Activated CD4-positive, alpha-beta T cell treated with anti-CD3 and anti-CD28 coated beads for 36 hours (primary cell): ENCODE data around the gene FBXL19. TPM values are rescaled to one million over a fixed set of nuclear protein-coding genes. Genes with fewer than 3 reads are reported as not detected.

Experiments
- ATAC-seq: fragments of 200-7000 bp; cut with Tn5 transposase; one replicate; pipeline ENCODE4 v1.10.0; 2021; ENCODE audit warnings: mild to moderate bottlenecking, moderate library complexity
- CTCF ChIA-PET: fragments of 350-600 bp; sonication (Branson Sonifier 250); formaldehyde crosslinking; loops from one replicate; lab custom pipeline; 2021; ENCODE audit warnings: antibody characterized with exemption; lab: Charles Lee
- POLR2A ChIA-PET: fragments of 350-600 bp; sonication (Branson Sonifier 250); formaldehyde crosslinking; loops from one replicate; lab custom pipeline; 2021; ENCODE audit warnings: antibody characterized with exemption, inconsistent platforms; lab: Charles Lee
- DNase-seq: peaks from one replicate; pipeline ENCODE4 v3.0.0-alpha.2; 2020
- H3K27ac Mint-ChIP-seq: one replicate; pipeline ENCODE4 v1.8.0; 2021; ENCODE audit warnings: mixed read lengths
- H3K27me3 Mint-ChIP-seq: one replicate; pipeline ENCODE4 v1.8.0; 2021; ENCODE audit warnings: mixed read lengths
- H3K36me3 Mint-ChIP-seq: one replicate; pipeline ENCODE4 v1.8.0; 2021; ENCODE audit warnings: low read depth, mixed read lengths
- H3K4me1 Mint-ChIP-seq: one replicate; pipeline ENCODE4 v1.8.0; 2021; ENCODE audit warnings: mixed read lengths
- H3K4me3 Mint-ChIP-seq: one replicate; pipeline ENCODE4 v1.8.0; 2021; ENCODE audit warnings: mild to moderate bottlenecking, moderate library complexity, mixed read lengths
- H3K9me3 Mint-ChIP-seq: one replicate; pipeline ENCODE4 v1.8.0; 2021; ENCODE audit warnings: low read depth, mixed read lengths
- intact Hi-C, 2 experiments: fragments of 100-400 bp; cut with DNase I in 1 of 2; cut with micrococcal nuclease in 1 of 2; formaldehyde crosslinking; loops; one replicate each; pipeline versions ENCODE4 v1.14.2 to v1.15.1; 2022 to 2024; cut with DNase I, micrococcal nuclease
- total RNA-seq, 2 experiments: library from RNA; stranded (reverse); gene quantifications; one replicate each; pipeline ENCODE4 v1.2.3, GENCODE V29; 2021

The FBXL19 gene
- total RNA-seq, 2 experiments from 2014 or later: 23.7 to 31.4 TPM

DNA sequence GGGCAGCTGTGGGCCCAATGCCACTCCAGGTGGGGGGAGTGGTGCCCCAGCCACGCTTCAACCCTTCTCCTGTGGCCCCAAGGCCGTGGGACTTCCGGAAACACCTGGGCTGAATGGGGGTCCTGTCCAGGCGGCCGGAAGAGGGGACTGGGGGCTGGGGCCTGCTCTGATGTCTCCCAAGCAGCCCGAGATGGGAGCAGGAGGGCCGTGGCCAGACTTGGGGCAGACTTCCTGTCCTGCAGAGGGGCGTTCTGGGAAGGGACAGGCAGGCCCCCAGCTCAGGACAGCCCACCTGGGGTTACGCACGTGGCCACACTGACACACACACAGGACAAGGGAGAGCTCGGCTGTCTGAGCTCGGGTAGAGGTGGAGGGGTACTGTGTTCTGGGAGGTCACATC is 66.7 kb downstream of the FBXL19 start:
- ChIA-PET POLR2A (interaction anchor here (0.6 kb wide), 1 partner anchor 188 kb away, joined by 7 read pairs; no protein-coding TSS in a partner anchor), CTCF (no interaction called here)
- H3K36me3 Mint-ChIP-seq: peaks cover 3% of the 10 kb centered on the region
- H3K27ac Mint-ChIP-seq: no peak overlapping the region
- H3K4me1 Mint-ChIP-seq: peaks cover 7% of the 10 kb centered on the region
- DNase-seq (no peak), ATAC-seq (no peak)
- intact Hi-C loops: loop anchor here in 1 of 2 experiments (10.0 kb wide), 3 partner anchors 55 to 875 kb away; no protein-coding TSS in a partner anchor
- H3K9me3 Mint-ChIP-seq: no peaks in the 10 kb centered on the region
- H3K27me3 Mint-ChIP-seq: no peaks in the 10 kb centered on the region
- no peak overlapping the region for H3K4me3 Mint-ChIP-seq

- CTCF ChIA-PET: interaction anchor here (0.7 kb wide), 1 partner anchor 454 kb away, joined by 3 read pairs; no protein-coding TSS in a partner anchor
- H3K27me3 Mint-ChIP-seq: no peaks in the 10 kb centered on the region
- H3K4me1 Mint-ChIP-seq: peaks cover 8% of the 10 kb centered on the region
- H3K36me3 Mint-ChIP-seq: peaks cover 3% of the 10 kb centered on the region
- H3K27ac Mint-ChIP-seq: no peak overlapping the region
- DNase-seq (no peak), ATAC-seq (no peak)
- H3K9me3 Mint-ChIP-seq: no peaks in the 10 kb centered on the region
- intact Hi-C loops: loop anchor here in 1 of 2 experiments (10.0 kb wide), 3 partner anchors 54 to 874 kb away; no protein-coding TSS in a partner anchor
- POLR2A ChIA-PET: no interaction called here
- H3K4me3 Mint-ChIP-seq: no peak overlapping the region
Observed at GRCh38 chr16:30991052-30991451, 67.7 kb downstream of the FBXL19 start.

- Mint-ChIP-seq H3K4me3 (no peak overlapping the region), H3K36me3 (no peaks in the 10 kb centered on the region), H3K4me1 (peaks cover 16% of the 10 kb centered on the region), H3K9me3 (no peaks in the 10 kb centered on the region), H3K27me3 (peaks cover 3% of the 10 kb centered on the region), H3K27ac (no peak overlapping the region)
- ATAC-seq: no peak
- CTCF ChIA-PET: interaction anchor here (0.6 kb wide), 1 partner anchor 171 kb away, joined by 3 read pairs; no protein-coding TSS in a partner anchor
- DNase-seq: no peak
- intact Hi-C loops: loop anchor here in 1 of 2 experiments (10.0 kb wide), 3 partner anchors 52 to 872 kb away; no protein-coding TSS in a partner anchor
- POLR2A ChIA-PET: no interaction called here
Observed at GRCh38 chr16:30992276-30992780, 69.0 kb downstream of the FBXL19 start.

- H3K27ac Mint-ChIP-seq: no peak overlapping the region
- CTCF ChIA-PET: interaction anchor here (0.6 to 1.1 kb wide), 5 partner anchors 9 to 170 kb away, joined by 3 read pairs; no protein-coding TSS in a partner anchor
- intact Hi-C loops: loop anchor here in 1 of 2 experiments (10.0 kb wide), 3 partner anchors 52 to 872 kb away; no protein-coding TSS in a partner anchor
Observed at GRCh38 chr16:30992931-30993816, 69.8 kb downstream of the FBXL19 start.

DNA sequence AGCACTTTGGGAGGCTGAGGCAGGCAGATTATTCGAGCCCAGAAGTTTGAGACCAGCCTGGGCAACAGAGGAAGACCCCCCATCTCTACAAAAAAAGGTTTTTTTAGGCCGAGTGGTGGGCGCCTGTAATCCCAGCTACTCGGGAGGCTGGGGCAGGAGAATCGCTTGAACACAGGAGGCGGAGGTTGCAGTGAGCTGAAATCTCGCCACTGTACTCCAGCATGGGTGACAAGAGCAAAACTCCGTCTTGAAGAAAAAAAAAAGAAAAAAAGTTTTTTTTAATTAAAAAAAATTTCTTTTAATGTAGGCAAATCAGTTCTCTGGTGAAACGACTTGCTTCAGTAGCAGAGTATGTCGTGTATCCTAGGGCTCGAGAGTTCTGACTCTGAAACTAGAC is 72.6 kb downstream of the FBXL19 start:
- Mint-ChIP-seq H3K4me1 (peaks cover 16% of the 10 kb centered on the region), H3K9me3 (no peaks in the 10 kb centered on the region), H3K27me3 (peaks cover 3% of the 10 kb centered on the region), H3K36me3 (no peaks in the 10 kb centered on the region), H3K4me3 (peak overlapping the region; percentile 72), H3K27ac (no peak overlapping the region)
- CTCF ChIA-PET: interaction anchor here (0.6 kb wide), 1 partner anchor 906 kb away, joined by 3 read pairs; no protein-coding TSS in a partner anchor
- intact Hi-C loops: loop anchor here (2.0 to 10.0 kb wide), 5 partner anchors 49 to 869 kb away; partner anchors contain the start of gene FBXL19 (in 1 of the 2)
- ATAC-seq (no peak), DNase-seq (no peak)
- POLR2A ChIA-PET: no interaction called here

More at GRCh38 chr16:30992931-30993816, 69.8 kb downstream of the FBXL19 start:
- Mint-ChIP-seq H3K36me3 (no peaks in the 10 kb centered on the region), H3K4me1 (peaks cover 16% of the 10 kb centered on the region), H3K4me3 (no peak overlapping the region), H3K27me3 (peaks cover 3% of the 10 kb centered on the region), H3K9me3 (no peaks in the 10 kb centered on the region)
- ATAC-seq (no peak), DNase-seq (no peak)
- POLR2A ChIA-PET: interaction anchor here (0.6 kb wide), 2 partner anchors 186 to 274 kb away, joined by 3 read pairs; partner anchors contain the start of gene FUS

DNA sequence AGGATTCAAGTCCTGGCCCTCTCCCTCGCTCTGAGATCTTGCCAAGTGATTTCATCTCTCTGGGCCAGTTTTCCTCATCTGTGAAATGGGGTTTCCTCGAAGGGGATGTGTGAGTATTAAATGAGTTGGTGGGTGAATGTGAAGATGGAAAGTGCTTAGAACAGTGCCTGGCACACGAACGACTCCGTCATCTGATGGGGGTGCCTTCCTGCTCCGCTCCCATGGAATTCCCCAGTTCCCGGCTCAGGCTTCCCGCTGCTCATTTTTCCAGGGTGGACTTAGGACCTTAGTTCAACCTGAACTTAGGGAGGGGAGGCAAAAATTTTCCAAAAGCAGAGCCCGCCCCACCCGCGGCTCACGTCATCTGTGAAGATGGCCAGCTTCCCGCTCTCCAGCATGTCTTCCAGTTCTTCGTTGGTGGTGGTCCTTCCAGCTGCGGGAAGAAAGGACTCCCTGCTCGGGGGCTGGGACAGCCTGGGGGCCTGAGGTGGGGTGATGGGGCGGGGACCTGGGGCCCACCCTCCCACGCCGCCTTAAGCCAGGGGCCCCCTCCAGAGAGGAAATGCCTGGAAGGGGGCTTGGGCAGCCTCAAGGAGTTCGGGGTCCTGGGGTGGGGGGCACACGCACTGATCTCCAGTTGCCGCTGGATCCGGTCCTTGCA is 73.1 kb downstream of the FBXL19 start:
- CTCF ChIA-PET: interaction anchor here (0.6 kb wide), 1 partner anchor 907 kb away, joined by 3 read pairs; no protein-coding TSS in a partner anchor
- Mint-ChIP-seq H3K36me3 (no peaks in the 10 kb centered on the region), H3K4me1 (peaks cover 16% of the 10 kb centered on the region), H3K9me3 (no peaks in the 10 kb centered on the region), H3K4me3 (peak overlapping the region; percentile 72), H3K27me3 (peaks cover 3% of the 10 kb centered on the region), H3K27ac (no peak overlapping the region)
- no peak for ATAC-seq
- POLR2A ChIA-PET: interaction anchor here (0.8 kb wide), 1 partner anchor 76 kb away, joined by 3 read pairs; no protein-coding TSS in a partner anchor
- intact Hi-C loops: loop anchor here (2.0 to 10.0 kb wide), 5 partner anchors 48 to 868 kb away; partner anchors contain the start of gene FBXL19 (in 1 of the 2)
- DNase-seq: no peak

GRCh38 chr16:30996985-30997724 is 73.8 kb downstream of the FBXL19 start:
- intact Hi-C loops: loop anchor here (1.0 to 10.0 kb wide), 13 partner anchors 36 to 868 kb away; partner anchors contain the start of genes ARMC5 (in 1 of the 2), FBXL19 (in 1 of the 2), KAT8 (in 1 of the 2) and SETD1A (in 1 of the 2)
- ATAC-seq: peak; percentile 95
- ChIA-PET POLR2A (interaction anchor here (0.8 kb wide), 1 partner anchor 76 kb away, joined by 3 read pairs; no protein-coding TSS in a partner anchor), CTCF (interaction anchor here (0.6 kb wide), 1 partner anchor 53 kb away, joined by 3 read pairs; no protein-coding TSS in a partner anchor)
- H3K27me3 Mint-ChIP-seq: peaks cover 3% of the 10 kb centered on the region
- H3K9me3 Mint-ChIP-seq: no peaks in the 10 kb centered on the region
- H3K4me3 Mint-ChIP-seq: peak overlapping the region; percentile 72
- H3K27ac Mint-ChIP-seq: no peak overlapping the region
- H3K4me1 Mint-ChIP-seq: peaks cover 16% of the 10 kb centered on the region
- no peaks in the 10 kb centered on the region for H3K36me3 Mint-ChIP-seq
- peak; percentile 94 for DNase-seq

DNA sequence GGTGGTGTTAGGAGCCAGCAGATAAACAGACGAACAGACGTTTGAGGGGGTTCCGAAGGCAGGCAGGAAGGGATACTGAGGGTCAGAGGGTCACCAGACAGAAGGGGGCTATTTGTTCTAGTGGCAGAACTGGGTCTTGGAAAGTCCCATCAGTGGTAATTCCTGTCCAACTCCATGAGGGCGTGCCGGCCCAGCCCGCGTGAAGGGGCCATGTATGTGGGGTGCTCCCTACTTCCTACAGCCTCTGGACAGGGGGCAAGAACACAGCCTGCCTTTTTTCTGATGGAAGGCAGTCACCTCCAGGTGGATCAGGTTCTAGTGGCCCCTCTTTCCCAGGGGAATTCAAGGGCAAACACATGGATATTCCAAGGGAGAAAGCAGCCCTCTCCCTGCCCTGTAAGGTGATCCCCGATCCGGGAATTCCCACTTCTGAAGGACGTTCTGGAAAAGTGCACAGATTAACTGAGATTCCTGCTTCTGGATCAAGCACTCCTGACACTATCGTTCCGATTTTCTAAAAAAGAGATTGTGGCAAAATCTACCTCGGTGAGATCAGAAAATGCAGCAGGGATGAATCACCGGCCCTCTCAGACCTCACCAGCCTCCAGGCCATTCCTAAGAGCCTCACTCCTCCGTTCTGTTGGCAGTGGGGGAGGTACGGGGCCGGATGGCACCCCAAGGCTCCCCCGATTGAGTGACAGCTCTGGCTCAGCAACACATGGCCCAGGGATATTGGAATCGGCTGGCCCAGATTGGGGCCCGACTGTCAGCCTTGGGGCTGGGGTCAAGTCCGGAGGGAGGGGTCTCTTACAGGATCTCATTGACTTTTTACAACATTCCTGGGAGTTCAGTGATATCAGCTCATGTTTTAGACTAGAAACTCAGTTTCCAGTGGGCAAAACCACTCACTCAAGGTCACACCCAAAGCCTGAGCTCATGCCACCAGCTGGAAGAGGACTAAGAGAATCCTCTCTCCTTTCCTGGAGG is 74.6 kb downstream of the FBXL19 start:
- no peaks in the 10 kb centered on the region for H3K36me3 Mint-ChIP-seq
- peaks cover 16% of the 10 kb centered on the region for H3K4me1 Mint-ChIP-seq
- peak overlapping the region; percentile 72 for H3K4me3 Mint-ChIP-seq
- H3K27me3 Mint-ChIP-seq: peaks cover 3% of the 10 kb centered on the region
- H3K9me3 Mint-ChIP-seq: no peaks in the 10 kb centered on the region
- ChIA-PET CTCF (interaction anchor here (0.6 to 2.1 kb wide), 6 partner anchors 12 to 336 kb away, joined by 3 to 8 read pairs (median 5); partner anchors contain the start of gene HSD3B7), POLR2A (interaction anchor here (0.6 to 0.8 kb wide), 2 partner anchors 75 to 871 kb away, joined by 3 read pairs; no protein-coding TSS in a partner anchor)
- DNase-seq (no peak), ATAC-seq (no peak)
- intact Hi-C loops: loop anchor here (1.0 to 10.0 kb wide), 13 partner anchors 35 to 867 kb away; partner anchors contain the start of genes ARMC5 (in 1 of the 2), FBXL19 (in 1 of the 2), KAT8 (in 1 of the 2) and SETD1A (in 1 of the 2)
- no peak overlapping the region for H3K27ac Mint-ChIP-seq
